Measurements from ENCODE around the gene DDIT4. TPM values are rescaled to one million over a fixed set of nuclear protein-coding genes. Genes with fewer than 3 reads are reported as not detected.

The DDIT4 gene
- total RNA-seq, 1 experiment from 2014 or later: 157 TPM

DNA sequence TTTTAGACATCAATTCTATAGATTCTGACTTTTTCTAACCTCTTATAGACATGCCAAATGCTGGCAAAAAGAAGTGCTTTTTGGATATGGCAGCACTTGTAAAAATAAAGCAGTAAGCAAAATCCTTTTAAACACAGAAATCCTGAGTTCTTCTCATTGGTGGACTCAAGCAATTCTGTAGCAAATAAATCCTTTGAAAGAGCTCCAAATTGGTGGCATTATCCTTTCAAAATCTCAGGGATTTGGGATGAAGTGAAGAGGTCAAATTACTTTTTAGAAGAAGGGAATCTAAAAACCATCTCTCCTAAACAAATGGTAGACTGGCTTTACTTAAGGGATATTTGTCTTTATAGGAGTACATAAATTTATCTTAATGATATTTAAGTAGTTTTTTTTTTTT lies 40.1 kb upstream of the DDIT4 start:
- no peaks in the 10 kb centered on the region for H3K27me3 ChIP-seq (ENCODE audit: control insufficient read depth, insufficient read depth, low read length)
- TF ChIP-seq, protein P1, sequence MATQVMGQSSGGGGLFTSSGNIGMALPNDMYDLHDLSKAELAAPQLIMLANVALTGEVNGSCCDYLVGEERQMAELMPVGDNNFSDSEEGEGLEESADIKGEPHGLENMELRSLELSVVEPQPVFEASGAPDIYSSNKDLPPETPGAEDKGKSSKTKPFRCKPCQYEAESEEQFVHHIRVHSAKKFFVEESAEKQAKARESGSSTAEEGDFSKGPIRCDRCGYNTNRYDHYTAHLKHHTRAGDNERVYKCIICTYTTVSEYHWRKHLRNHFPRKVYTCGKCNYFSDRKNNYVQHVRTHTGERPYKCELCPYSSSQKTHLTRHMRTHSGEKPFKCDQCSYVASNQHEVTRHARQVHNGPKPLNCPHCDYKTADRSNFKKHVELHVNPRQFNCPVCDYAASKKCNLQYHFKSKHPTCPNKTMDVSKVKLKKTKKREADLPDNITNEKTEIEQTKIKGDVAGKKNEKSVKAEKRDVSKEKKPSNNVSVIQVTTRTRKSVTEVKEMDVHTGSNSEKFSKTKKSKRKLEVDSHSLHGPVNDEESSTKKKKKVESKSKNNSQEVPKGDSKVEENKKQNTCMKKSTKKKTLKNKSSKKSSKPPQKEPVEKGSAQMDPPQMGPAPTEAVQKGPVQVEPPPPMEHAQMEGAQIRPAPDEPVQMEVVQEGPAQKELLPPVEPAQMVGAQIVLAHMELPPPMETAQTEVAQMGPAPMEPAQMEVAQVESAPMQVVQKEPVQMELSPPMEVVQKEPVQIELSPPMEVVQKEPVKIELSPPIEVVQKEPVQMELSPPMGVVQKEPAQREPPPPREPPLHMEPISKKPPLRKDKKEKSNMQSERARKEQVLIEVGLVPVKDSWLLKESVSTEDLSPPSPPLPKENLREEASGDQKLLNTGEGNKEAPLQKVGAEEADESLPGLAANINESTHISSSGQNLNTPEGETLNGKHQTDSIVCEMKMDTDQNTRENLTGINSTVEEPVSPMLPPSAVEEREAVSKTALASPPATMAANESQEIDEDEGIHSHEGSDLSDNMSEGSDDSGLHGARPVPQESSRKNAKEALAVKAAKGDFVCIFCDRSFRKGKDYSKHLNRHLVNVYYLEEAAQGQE (IDR thresholded peaks at IDR 0.05; ENCODE audit: insufficient read depth in 1 of 2, low read depth in 2 of 2, low read length in 1 of 2): no peak
- TF ChIP-seq POLR2AphosphoS5 (IDR thresholded peaks at IDR 0.05; ENCODE audit: low read depth, low read length) (no peak), CTCF (IDR thresholded peaks at IDR 0.05) (no peak)
- H3K9me3 ChIP-seq (ENCODE audit: control insufficient read depth, insufficient read depth, low read depth, low read length): no peaks in the 10 kb centered on the region
- ChIA-PET POLR2A (interaction anchor here (0.7 kb wide), 2 partner anchors 18 to 307 kb away, joined by 3 to 4 read pairs; partner anchors contain the start of gene ANAPC16), CTCF (interaction anchor here (0.7 kb wide), 1 partner anchor 104 kb away, joined by 3 read pairs; no protein-coding TSS in a partner anchor)
- intact Hi-C loops (cut with micrococcal nuclease; ENCODE audit: unreplicated experiment): no loop called here
- in situ Hi-C loops (cut with HindIII; ENCODE audit: low pct_unique_long_range_greater_than_20kb, low sequenced_read_pairs): no loop called here
- no peak overlapping the region for H3K27ac ChIP-seq (ENCODE audit: low read length)
- no TSS peak for BruUV-seq (replicated peaks)
- H3K4me3 ChIP-seq (ENCODE audit: low read depth in 2 of 2, low read length in 2 of 2): no peak overlapping the region
- ATAC-seq (no peak), DNase-seq (ENCODE audit: low read depth, low spot score) (no peak)
- H3K4me1 ChIP-seq (ENCODE audit: control insufficient read depth, insufficient read depth, low read length): peaks cover 7% of the 10 kb centered on the region; the same call in 1 of the 2 replicates
- peaks cover 17% of the 10 kb centered on the region; the same call in 1 of the 2 replicates for H3K36me3 ChIP-seq (ENCODE audit: control insufficient read depth, insufficient read depth, low read length)

GRCh38 chr10:72234560-72235095 lies 39.1 kb upstream of the DDIT4 start:
- POLR2A ChIA-PET: no interaction called here
- Histone ChIP-seq H3K27me3 (ENCODE audit: control insufficient read depth, insufficient read depth, low read length) (no peaks in the 10 kb centered on the region), H3K4me3 (ENCODE audit: low read depth in 2 of 2, low read length in 2 of 2) (no peak overlapping the region), H3K4me1 (ENCODE audit: control insufficient read depth, insufficient read depth, low read length) (0 out of 2 replicates have a peak, but pooled peaks cover under 1% of the 10 kb centered on the region), H3K9me3 (ENCODE audit: control insufficient read depth, insufficient read depth, low read depth, low read length) (no peaks in the 10 kb centered on the region), H3K36me3 (ENCODE audit: control insufficient read depth, insufficient read depth, low read length) (peaks cover 17% of the 10 kb centered on the region; the same call in 1 of the 2 replicates), H3K27ac (ENCODE audit: low read length) (no peak overlapping the region)
- no peak for ATAC-seq
- CTCF ChIA-PET: no interaction called here
- BruUV-seq (replicated peaks): no TSS peak
- TF ChIP-seq POLR2AphosphoS5 (IDR thresholded peaks at IDR 0.05; ENCODE audit: low read depth, low read length) (no peak), CTCF (IDR thresholded peaks at IDR 0.05) (no peak), TCF7L2 (IDR thresholded peaks at IDR 0.05; ENCODE audit: low read depth, low read length) (no peak), SIN3A (IDR thresholded peaks at IDR 0.05; ENCODE audit: borderline replicate concordance, insufficient read depth, low read depth, low read length) (no peak)
- TF ChIP-seq, protein P1 (IDR thresholded peaks at IDR 0.05; ENCODE audit: insufficient read depth in 1 of 2, low read depth in 2 of 2, low read length in 1 of 2): no peak
- DNase-seq (ENCODE audit: low read depth, low spot score): no peak
- in situ Hi-C loops (cut with HindIII; ENCODE audit: low pct_unique_long_range_greater_than_20kb, low sequenced_read_pairs) (no loop called here), intact Hi-C loops (cut with micrococcal nuclease; ENCODE audit: unreplicated experiment) (no loop called here)
